CD4-positive, alpha-beta memory T cell (primary cell): ENCODE results near the gene PCDHGA4. TPM values are rescaled to one million over a fixed set of nuclear protein-coding genes. Genes with fewer than 3 reads are reported as not detected.
"Not testable (repeated sequence)": the region's sequence is repeated elsewhere in the genome, so short reads cannot be mapped to it uniquely, and the experiment has no call there.

Source experiments
- CTCF ChIA-PET: fragments of 350-600 bp; sonication (Branson Sonifier 250); formaldehyde crosslinking; loops from one replicate; lab custom pipeline; 2021; ENCODE audit warnings: inconsistent platforms; ENCODE audit not compliant: partially characterized antibody; lab: Charles Lee
- POLR2A ChIA-PET: fragments of 350-600 bp; sonication (Branson Sonifier 250); formaldehyde crosslinking; loops from one replicate; lab custom pipeline; 2021; ENCODE audit not compliant: partially characterized antibody; lab: Charles Lee
- DNase-seq, 5 donors: peaks; one replicate each; pipeline versions ENCODE4 v3.0.0 to v3.0.0-alpha.2; 2020 to 2022; ENCODE audit warnings: mixed read lengths in 1 of 5
- H3K27ac ChIP-seq: one replicate; pipeline ENCODE4 v1.7.0; 2013; ENCODE audit warnings: low read depth, low read length
- H3K27me3 ChIP-seq: 2 replicates; pipeline ENCODE4 v1.7.0; 2013; ENCODE audit warnings: mild to moderate bottlenecking, low read length, moderate library complexity; ENCODE audit not compliant: insufficient read depth
- H3K36me3 ChIP-seq: 2 replicates; pipeline ENCODE4 v1.7.0; 2013; ENCODE audit warnings: mild to moderate bottlenecking, low read length, moderate library complexity; ENCODE audit not compliant: insufficient read depth
- H3K4me1 ChIP-seq: 2 replicates; pipeline ENCODE4 v1.7.0; 2013; ENCODE audit warnings: mild to moderate bottlenecking, low read length, moderate library complexity; ENCODE audit not compliant: insufficient read depth
- H3K4me3 ChIP-seq, 2 donors: one replicate each; pipeline ENCODE4 v1.7.0; 2013; ENCODE audit warnings: low read length in 2 of 2, mild to moderate bottlenecking in 1 of 2
- H3K9me3 ChIP-seq, 2 donors: one replicate each; pipeline ENCODE4 v1.7.0; 2013; ENCODE audit warnings: low read length in 2 of 2, control low read depth in 1 of 2; ENCODE audit not compliant: control insufficient read depth in 1 of 2
- H3K27ac Mint-ChIP-seq, 7 donors: one replicate each; pipeline ENCODE4 v1.8.0; 2020 to 2021; ENCODE audit warnings: mixed read lengths in 7 of 7, mild to moderate bottlenecking in 6 of 7, inconsistent platforms in 3 of 7, moderate library complexity in 3 of 7
- H3K27me3 Mint-ChIP-seq, 2 donors: one replicate each; pipeline ENCODE4 v1.8.0; 2020 to 2021; ENCODE audit warnings: mixed read lengths in 2 of 2
- H3K36me3 Mint-ChIP-seq, 2 donors: one replicate each; pipeline ENCODE4 v1.8.0; 2020 to 2021; ENCODE audit warnings: mixed read lengths in 2 of 2, inconsistent platforms in 1 of 2, mild to moderate bottlenecking in 1 of 2
- H3K4me1 Mint-ChIP-seq, 4 donors: one replicate each; pipeline ENCODE4 v1.8.0; 2020 to 2021; ENCODE audit warnings: mixed read lengths in 4 of 4, mild to moderate bottlenecking in 1 of 4
- H3K4me3 Mint-ChIP-seq, 8 donors: one replicate each; pipeline ENCODE4 v1.8.0; 2020 to 2021; ENCODE audit warnings: mixed read lengths in 8 of 8, mild to moderate bottlenecking in 7 of 8, moderate library complexity in 6 of 8, inconsistent platforms in 3 of 8
- H3K9me3 Mint-ChIP-seq, 8 donors: one replicate each; pipeline ENCODE4 v1.8.0; 2020 to 2021; ENCODE audit warnings: mixed read lengths in 8 of 8, mild to moderate bottlenecking in 5 of 8, inconsistent platforms in 3 of 8, moderate library complexity in 1 of 8
- intact Hi-C: fragments of 100-400 bp; cut with micrococcal nuclease; formaldehyde crosslinking; loops from one replicate; pipeline ENCODE4 v1.15.1; 2023
- polyA plus RNA-seq, 2 donors: library from polyadenylated mRNA; unstranded; fragments of 300-500 nt; fragmentation: Illumina TruSeq; gene quantifications; one replicate each; pipeline ENCODE4 v1.2.3, GENCODE V29; 2021
- total RNA-seq, 2 experiments: library from RNA; stranded (reverse); gene quantifications; one replicate each; pipeline ENCODE4 v1.2.3, GENCODE V29; 2021

Gene PCDHGA4
- total RNA-seq (under 1 TPM in 1 of 2 experiments, not detected in 1; 0.47 TPM), polyA plus RNA-seq (not detected)

- intact Hi-C loops: loop anchor here (10.0 kb wide), 1 partner anchor 200 kb away; no protein-coding TSS in a partner anchor
- peaks cover 0 to 6% (median 3%) of the 10 kb centered on the region in 4 donors for H3K4me1 Mint-ChIP-seq
- no peak within 1 kb of the TSS for H3K4me3 ChIP-seq
Observed at GRCh38 chr5:141354900-141355469, at the start of gene PCDHGA4. PCDHGA4 (plus strand) TSS chr5:141355021; CDS start chr5:141355108, 87 bp downstream.

DNA sequence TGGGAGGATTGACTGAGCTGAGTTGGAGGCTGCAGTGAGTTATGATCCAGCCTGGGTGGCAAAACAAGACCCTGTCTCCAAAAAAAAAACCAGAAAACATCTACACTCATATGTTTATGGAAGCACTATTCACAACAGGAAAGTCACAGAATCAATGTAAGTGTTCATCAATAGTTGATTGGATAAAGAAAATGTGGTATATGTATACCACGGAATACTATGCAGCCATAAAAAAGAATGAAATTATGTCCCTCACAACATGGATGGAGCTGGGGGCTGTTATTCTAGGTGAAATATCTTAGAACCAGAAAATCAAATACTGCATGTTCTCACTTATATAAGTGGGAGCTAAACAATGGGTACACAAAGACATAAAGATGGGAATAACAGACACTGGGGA is 48.2 kb upstream of the PCDHGA4 start:
- intact Hi-C loops: no loop called here
- POLR2A ChIA-PET: no interaction called here

More at GRCh38 chr5:141354900-141355469, at the start of gene PCDHGA4:
- Mint-ChIP-seq H3K36me3 (peaks cover 4 to 8% of the 10 kb centered on the region in 2 donors), H3K27ac (no peak within 1 kb of the TSS), H3K4me3 (peak within 1 kb of the TSS in 7 of 8 donors; percentile 33 to 58 (median 46)), H3K27me3 (peaks cover 41 to 44% of the 10 kb centered on the region in 2 donors), H3K9me3 (peaks cover 0 to 65% (median 47%) of the 10 kb centered on the region in 8 donors)
- Histone ChIP-seq H3K4me1 (no peaks in the 10 kb centered on the region), H3K9me3 (no peaks in the 10 kb centered on the region), H3K36me3 (no peaks in the 10 kb centered on the region), H3K27ac (no peak within 1 kb of the TSS), H3K27me3 (peaks cover 11% of the 10 kb centered on the region)
- ChIA-PET POLR2A (no interaction called here), CTCF (interaction anchor here (1.7 to 2.2 kb wide), 2 partner anchors 15 to 209 kb away, joined by 5 read pairs; partner anchors contain the start of gene PCDHGB3)
- DNase-seq: peak in 1 of 5 donors; percentile 17

GRCh38 chr5:141313711-141314110 is 41.1 kb upstream of the PCDHGA4 start:
- Histone ChIP-seq H3K27ac (no peak overlapping the region), H3K4me1 (no peaks in the 10 kb centered on the region), H3K27me3 (no peaks in the 10 kb centered on the region), H3K9me3 (peaks cover 8 to 44% of the 10 kb centered on the region in 2 donors), H3K4me3 (no peak overlapping the region), H3K36me3 (peaks cover 7% of the 10 kb centered on the region)
- POLR2A ChIA-PET: no interaction called here
- intact Hi-C loops: no loop called here
- Mint-ChIP-seq H3K4me1 (peaks cover 3 to 11% (median 7%) of the 10 kb centered on the region in 4 donors), H3K36me3 (peaks cover 56 to 60% of the 10 kb centered on the region in 2 donors), H3K27me3 (no peaks in the 10 kb centered on the region), H3K27ac (no peak overlapping the region), H3K4me3 (no peak overlapping the region), H3K9me3 (peaks cover 9 to 97% (median 90%) of the 10 kb centered on the region in 8 donors)
- CTCF ChIA-PET: no interaction called here
- no peak for DNase-seq

More for the DNA sequence above, 48.2 kb upstream of the PCDHGA4 start:
- Histone ChIP-seq H3K4me1 (no peaks in the 10 kb centered on the region), H3K4me3 (no peak overlapping the region), H3K27ac (no peak overlapping the region), H3K36me3 (no peaks in the 10 kb centered on the region), H3K27me3 (no peaks in the 10 kb centered on the region), H3K9me3 (peaks cover 0 to 38% of the 10 kb centered on the region in 2 donors)
- H3K27me3 Mint-ChIP-seq: no peaks in the 10 kb centered on the region
- CTCF ChIA-PET: interaction anchor here (1.3 kb wide), 1 partner anchor 13 kb away, joined by 4 read pairs; the partner anchor contains the start of gene TAF7
- no peak for DNase-seq
- no peak overlapping the region for H3K27ac Mint-ChIP-seq
- H3K4me1 Mint-ChIP-seq: no peaks in the 10 kb centered on the region
- H3K9me3 Mint-ChIP-seq: peaks cover 0 to 94% (median 82%) of the 10 kb centered on the region in 8 donors
- H3K36me3 Mint-ChIP-seq: peaks cover 41 to 53% of the 10 kb centered on the region in 2 donors
- H3K4me3 Mint-ChIP-seq: no peak overlapping the region

DNA sequence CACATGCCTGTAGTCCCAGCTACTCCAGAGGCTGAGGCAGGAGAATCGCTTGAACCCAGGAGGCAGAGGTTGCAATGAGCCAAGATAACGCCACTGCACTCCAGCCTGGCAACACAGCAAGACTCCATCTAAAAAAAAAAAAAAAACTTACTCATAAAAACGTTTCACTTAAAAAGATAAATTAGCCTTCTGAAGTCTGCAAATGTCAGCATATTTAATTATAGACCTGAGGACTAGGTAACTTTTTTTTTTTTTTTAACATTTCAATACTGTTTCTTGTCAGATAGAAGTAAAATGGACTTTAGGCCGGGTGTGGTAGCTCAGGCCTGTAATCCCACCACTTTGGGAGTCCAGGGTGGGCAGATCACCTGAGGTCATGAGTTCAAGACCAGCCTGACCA is 37.9 kb upstream of the PCDHGA4 start:
- Histone ChIP-seq H3K4me1 (peaks cover 15% of the 10 kb centered on the region), H3K36me3 (peaks cover 19% of the 10 kb centered on the region), H3K9me3 (peaks cover 21 to 44% of the 10 kb centered on the region in 2 donors)
- H3K27me3 Mint-ChIP-seq, H3K27ac Mint-ChIP-seq, H3K4me3 Mint-ChIP-seq, H3K27ac ChIP-seq, DNase-seq, intact Hi-C loops, POLR2A ChIA-PET, H3K27me3 ChIP-seq, H3K4me3 ChIP-seq: not testable (repeated sequence)
- CTCF ChIA-PET: interaction anchor here (0.7 to 4.8 kb wide), 3 partner anchors 10 to 273 kb away, joined by 3 to 24 read pairs (median 5); no protein-coding TSS in a partner anchor
- Mint-ChIP-seq H3K4me1 (peaks cover 21 to 32% (median 28%) of the 10 kb centered on the region in 4 donors), H3K9me3 (peaks cover 14 to 97% (median 90%) of the 10 kb centered on the region in 8 donors), H3K36me3 (peaks cover 67 to 68% of the 10 kb centered on the region in 2 donors)

DNA sequence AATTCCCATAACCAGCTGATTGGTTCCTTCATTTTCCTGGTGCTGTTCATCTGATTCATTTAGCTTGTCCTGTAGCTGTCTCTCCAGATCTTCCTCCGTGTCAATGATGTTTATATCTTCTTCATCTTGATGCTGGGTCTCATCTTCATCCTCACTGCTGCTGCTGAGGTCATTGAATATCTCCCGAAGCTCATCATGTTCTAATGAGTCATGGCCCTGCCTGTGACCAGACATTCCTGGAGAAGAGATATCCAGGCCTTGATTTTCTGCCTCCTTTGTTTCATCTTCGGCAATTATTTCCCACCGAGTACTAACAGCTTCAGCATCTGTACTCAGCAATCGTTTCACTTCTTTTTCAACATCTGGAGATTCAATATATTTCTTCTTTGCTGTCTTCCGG is 35.6 kb upstream of the PCDHGA4 start:
- H3K9me3 ChIP-seq: peaks cover 21 to 40% of the 10 kb centered on the region in 2 donors
- peak overlapping the region; percentile 54 to 77 for H3K4me3 ChIP-seq
- H3K27me3 ChIP-seq: no peaks in the 10 kb centered on the region
- H3K36me3 Mint-ChIP-seq: peaks cover 51 to 53% of the 10 kb centered on the region in 2 donors
- intact Hi-C loops: no loop called here
- H3K4me1 Mint-ChIP-seq: peaks cover 21 to 32% (median 28%) of the 10 kb centered on the region in 4 donors
- ChIA-PET POLR2A (interaction anchor here (0.9 to 2.6 kb wide), 2 partner anchors 94 to 193 kb away, joined by 3 to 10 read pairs; partner anchors contain the start of gene PCDHGA10), CTCF (interaction anchor here (1.0 to 4.8 kb wide), 9 partner anchors 11 to 245 kb away, joined by 3 to 38 read pairs (median 6); partner anchors contain the start of gene PCDHGA1)
- peaks cover 15% of the 10 kb centered on the region for H3K4me1 ChIP-seq
- peak overlapping the region in 6 of 8 donors; percentile 92 to 99 (median 98) for H3K4me3 Mint-ChIP-seq
- DNase-seq: no peak
- no peaks in the 10 kb centered on the region for H3K27me3 Mint-ChIP-seq
- peak overlapping the region in 4 of 7 donors; percentile 15 to 93 (median 88) for H3K27ac Mint-ChIP-seq
- peaks cover 14 to 87% (median 77%) of the 10 kb centered on the region in 8 donors for H3K9me3 Mint-ChIP-seq
- peaks cover 19% of the 10 kb centered on the region for H3K36me3 ChIP-seq
- no peak overlapping the region for H3K27ac ChIP-seq

DNA sequence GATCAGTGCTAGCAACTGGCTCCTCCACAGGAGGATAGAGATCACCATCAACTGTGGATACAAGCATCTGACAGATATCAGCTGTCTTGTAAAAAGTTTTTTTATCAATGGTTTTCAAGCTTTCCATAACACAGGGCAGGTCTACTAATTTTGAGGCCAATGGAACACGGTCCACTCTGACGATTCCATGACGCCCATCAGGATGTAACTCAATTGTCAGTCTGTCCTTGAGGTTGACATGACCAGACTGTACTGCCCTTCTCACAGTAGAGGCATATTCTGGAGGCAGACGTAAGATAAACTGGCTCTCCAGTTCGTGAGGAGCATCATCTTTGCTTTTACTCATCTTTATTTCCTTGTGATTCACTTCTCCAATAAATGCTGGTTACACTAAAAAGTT is 35.1 kb upstream of the PCDHGA4 start:
- Mint-ChIP-seq H3K27me3 (peaks cover 0 to 2% of the 10 kb centered on the region in 2 donors), H3K36me3 (peaks cover 47 to 48% of the 10 kb centered on the region in 2 donors), H3K9me3 (peaks cover 14 to 83% (median 73%) of the 10 kb centered on the region in 8 donors), H3K4me1 (peaks cover 21 to 32% (median 28%) of the 10 kb centered on the region in 4 donors), H3K4me3 (peak overlapping the region; percentile 90 to 99 (median 98)), H3K27ac (peak overlapping the region in 5 of 7 donors; percentile 93 to 100 (median 99))
- Histone ChIP-seq H3K9me3 (peaks cover 19 to 39% of the 10 kb centered on the region in 2 donors), H3K27ac (no peak overlapping the region), H3K27me3 (no peaks in the 10 kb centered on the region), H3K36me3 (peaks cover 19% of the 10 kb centered on the region), H3K4me1 (peaks cover 15% of the 10 kb centered on the region), H3K4me3 (peak overlapping the region; percentile 54 to 77)
- CTCF ChIA-PET: interaction anchor here (0.7 to 4.8 kb wide), 18 partner anchors 8 to 609 kb away, joined by 3 to 38 read pairs (median 4); partner anchors contain the start of genes PCDHGA1, PCDHGA10, PCDHGA11 and PCDHGB1
- intact Hi-C loops: loop anchor here (1.0 to 10.0 kb wide), 9 partner anchors 95 to 1215 kb away; partner anchors contain the start of genes ANKHD1, DIAPH1, PCDHGA10 and PCDHGB7
- no peak for DNase-seq
- POLR2A ChIA-PET: interaction anchor here (0.6 to 2.6 kb wide), 15 partner anchors 9 to 918 kb away, joined by 3 to 27 read pairs (median 6); partner anchors contain the start of genes ANKHD1, DIAPH1, HDAC3 and IK
